Measurements from ENCODE around the gene BPI. TPM values are rescaled to one million over a fixed set of nuclear protein-coding genes. Genes with fewer than 3 reads are reported as not detected.

The BPI gene
- total and polyA plus RNA-seq, 2 donors (not counting 1 experiment from before 2014, with no cell fraction given) = not detected

GRCh38 chr20:38340693-38341092 lies 36.7 kb downstream of the BPI start:
- H3K4me2 ChIP-seq (ENCODE audit: extremely low read depth, insufficient read depth, low read length) = no peak overlapping the region
- H3K27ac ChIP-seq (ENCODE audit: insufficient read depth, low read length) = no peak overlapping the region
- TF ChIP-seq CTCF (conservative IDR thresholded peaks at IDR 0.05 in 1 of 2, IDR thresholded peaks at IDR 0.05 in 1 of 2; ENCODE audit: low read depth in 1 of 2, low read length in 2 of 2) (no peak), EZH2 (IDR thresholded peaks at IDR 0.05; ENCODE audit: low read length, missing control alignments) (no peak)

GRCh38 chr20:38342216-38342615 lies 38.3 kb downstream of the BPI start:
- H3K4me1 ChIP-seq (ENCODE audit: control insufficient read depth, extremely low read depth, insufficient read depth, low read length) = no peaks in the 10 kb centered on the region
- no peak for TF ChIP-seq EZH2 (IDR thresholded peaks at IDR 0.05; ENCODE audit: low read length, missing control alignments)
- no peak for TF ChIP-seq CTCF (conservative IDR thresholded peaks at IDR 0.05 in 1 of 2, IDR thresholded peaks at IDR 0.05 in 1 of 2; ENCODE audit: low read depth in 1 of 2, low read length in 2 of 2)
- no peak overlapping the region for H3K4me2 ChIP-seq (ENCODE audit: extremely low read depth, insufficient read depth, low read length)
- H3K27ac ChIP-seq (ENCODE audit: insufficient read depth, low read length) = no peak overlapping the region
- H3K79me2 ChIP-seq (ENCODE audit: control insufficient read depth, insufficient read depth, low read length) = no peaks in the 10 kb centered on the region
- H2AFZ ChIP-seq (ENCODE audit: low read length) = no peak overlapping the region
- no peak for DNase-seq (ENCODE audit: low read depth in 2 of 2)
- no peaks in the 10 kb centered on the region for H4K20me1 ChIP-seq (ENCODE audit: control insufficient read depth, extremely low read depth, insufficient read depth, low read length)
- no peaks in the 10 kb centered on the region for H3K9me3 ChIP-seq (ENCODE audit: control insufficient read depth, insufficient read depth, low read depth, low read length)
- peaks cover 8% of the 10 kb centered on the region for H3K27me3 ChIP-seq (ENCODE audit: control insufficient read depth, insufficient read depth, low read length)
- H3K4me3 ChIP-seq (replicated peaks in 1 of 4; ENCODE audit: control extremely low read depth in 1 of 4, insufficient read depth in 1 of 4, low read depth in 3 of 4, low read length in 4 of 4) = no peak overlapping the region
- no peak overlapping the region for H3K9ac ChIP-seq (ENCODE audit: insufficient read depth, low read length)
- no peaks in the 10 kb centered on the region for H3K36me3 ChIP-seq (ENCODE audit: control insufficient read depth, insufficient read depth, low read length)

More at GRCh38 chr20:38340693-38341092, 36.7 kb downstream of the BPI start:
- no peak overlapping the region for H2AFZ ChIP-seq (ENCODE audit: low read length)
- no peaks in the 10 kb centered on the region for H3K79me2 ChIP-seq (ENCODE audit: control insufficient read depth, insufficient read depth, low read length)
- H3K4me3 ChIP-seq (replicated peaks in 1 of 4; ENCODE audit: control extremely low read depth in 1 of 4, insufficient read depth in 1 of 4, low read depth in 3 of 4, low read length in 4 of 4) = no peak overlapping the region
- no peak overlapping the region for H3K9ac ChIP-seq (ENCODE audit: insufficient read depth, low read length)
- no peaks in the 10 kb centered on the region for H4K20me1 ChIP-seq (ENCODE audit: control insufficient read depth, extremely low read depth, insufficient read depth, low read length)
- no peak for DNase-seq (ENCODE audit: low read depth in 2 of 2)
- no peaks in the 10 kb centered on the region for H3K9me3 ChIP-seq (ENCODE audit: control insufficient read depth, insufficient read depth, low read depth, low read length)
- H3K4me1 ChIP-seq (ENCODE audit: control insufficient read depth, extremely low read depth, insufficient read depth, low read length) = no peaks in the 10 kb centered on the region
- peaks cover 8% of the 10 kb centered on the region for H3K27me3 ChIP-seq (ENCODE audit: control insufficient read depth, insufficient read depth, low read length)
- H3K36me3 ChIP-seq (ENCODE audit: control insufficient read depth, insufficient read depth, low read length) = no peaks in the 10 kb centered on the region

- H3K4me2 ChIP-seq (ENCODE audit: extremely low read depth, insufficient read depth, low read length) = peak overlapping the region; percentile 29
- no peak overlapping the region for H3K27ac ChIP-seq (ENCODE audit: insufficient read depth, low read length)
- H3K36me3 ChIP-seq (ENCODE audit: control insufficient read depth, insufficient read depth, low read length) = no peaks in the 10 kb centered on the region
- H3K9me3 ChIP-seq (ENCODE audit: control insufficient read depth, insufficient read depth, low read depth, low read length) = no peaks in the 10 kb centered on the region
- DNase-seq (ENCODE audit: low read depth in 2 of 2) = no peak
- H3K4me1 ChIP-seq (ENCODE audit: control insufficient read depth, extremely low read depth, insufficient read depth, low read length) = no peaks in the 10 kb centered on the region
- H3K27me3 ChIP-seq (ENCODE audit: control insufficient read depth, insufficient read depth, low read length) = peaks cover 8% of the 10 kb centered on the region
- no peaks in the 10 kb centered on the region for H3K79me2 ChIP-seq (ENCODE audit: control insufficient read depth, insufficient read depth, low read length)
- no peaks in the 10 kb centered on the region for H4K20me1 ChIP-seq (ENCODE audit: control insufficient read depth, extremely low read depth, insufficient read depth, low read length)
- peak overlapping the region in 2 of 4 experiments; percentile 11 to 24 for H3K4me3 ChIP-seq (replicated peaks in 1 of 4; ENCODE audit: control extremely low read depth in 1 of 4, insufficient read depth in 1 of 4, low read depth in 3 of 4, low read length in 4 of 4)
- TF ChIP-seq CTCF (conservative IDR thresholded peaks at IDR 0.05 in 1 of 2, IDR thresholded peaks at IDR 0.05 in 1 of 2; ENCODE audit: low read depth in 1 of 2, low read length in 2 of 2) (no peak), EZH2 (IDR thresholded peaks at IDR 0.05; ENCODE audit: low read length, missing control alignments) (no peak)
- H2AFZ ChIP-seq (ENCODE audit: low read length) = peak overlapping the region; percentile 64
- H3K9ac ChIP-seq (ENCODE audit: insufficient read depth, low read length) = no peak overlapping the region
These were observed 38.9 kb downstream of the BPI start for GRCh38 chr20:38342713-38343310.

All from fibroblast of lung (primary cell).